HTR-8/SVneo (cell line): ENCODE measurements around the gene SYT17.

Source experiments
- DNase-seq: peaks from one replicate; pipeline ENCODE4 v3.0.0; 2011; ENCODE audit warnings: low spot score, mixed read lengths; ENCODE audit not compliant: insufficient read length
- FAIRE-seq: peaks from 2 replicates; lab custom pipeline; 2011; peaks lifted over from hg19 to GRCh38; lab: Jason Lieb, UNC

Gene SYT17

GRCh38 chr16:19288872-19289799 lies 121.1 kb downstream of the SYT17 start:
- DNase-seq = no peak
- FAIRE-seq = no peak

- DNase-seq (no peak), FAIRE-seq (no peak)
Measured at GRCh38 chr16:19289811-19290485, 121.9 kb downstream of the SYT17 start.

GRCh38 chr16:19290860-19291259 lies 122.8 kb downstream of the SYT17 start:
- DNase-seq (no peak), FAIRE-seq (no peak)

GRCh38 chr16:19291475-19291874 lies 123.4 kb downstream of the SYT17 start:
- DNase-seq = no peak

GRCh38 chr16:19292186-19292585 lies 124.1 kb downstream of the SYT17 start:
- FAIRE-seq (no peak), DNase-seq (no peak)

More at GRCh38 chr16:19291475-19291874, 123.4 kb downstream of the SYT17 start:
- FAIRE-seq = no peak

GRCh38 chr16:19294156-19294649 lies 126.2 kb downstream of the SYT17 start:
- FAIRE-seq (no peak), DNase-seq (no peak)

GRCh38 chr16:19295393-19295792 lies 127.4 kb downstream of the SYT17 start:
- FAIRE-seq (no peak), DNase-seq (no peak)

- no peak for DNase-seq
- no peak for FAIRE-seq
Measured at GRCh38 chr16:19297454-19297853, 129.4 kb downstream of the SYT17 start.

GRCh38 chr16:19299565-19299964 lies 131.5 kb downstream of the SYT17 start:
- FAIRE-seq (no peak), DNase-seq (no peak)

- FAIRE-seq (no peak), DNase-seq (no peak)
Measured at GRCh38 chr16:19301931-19302330, 133.9 kb downstream of the SYT17 start.

GRCh38 chr16:19304750-19305149 lies 136.7 kb downstream of the SYT17 start:
- DNase-seq (no peak), FAIRE-seq (no peak)

- FAIRE-seq (no peak), DNase-seq (no peak)
Measured at GRCh38 chr16:19305443-19305842, 137.4 kb downstream of the SYT17 start.

GRCh38 chr16:19307587-19308241 lies 139.7 kb downstream of the SYT17 start:
- DNase-seq (no peak), FAIRE-seq (no peak)

- DNase-seq (no peak), FAIRE-seq (no peak)
Measured at GRCh38 chr16:19308392-19308791, 140.4 kb downstream of the SYT17 start.

- DNase-seq (no peak), FAIRE-seq (no peak)
Measured at GRCh38 chr16:19309178-19309577, 141.1 kb downstream of the SYT17 start.

- DNase-seq (no peak), FAIRE-seq (no peak)
Measured at GRCh38 chr16:19314718-19315425, 146.8 kb downstream of the SYT17 start.

- DNase-seq (no peak), FAIRE-seq (no peak)
Measured at GRCh38 chr16:19315889-19316433, 147.9 kb downstream of the SYT17 start.

GRCh38 chr16:19316846-19317245 lies 148.8 kb downstream of the SYT17 start:
- DNase-seq (no peak), FAIRE-seq (no peak)
